HEK293 (cell line): ENCODE data around the gene PCYT1A.

Experiments used
- CTCF ChIP-seq: fragments of 450-650 bp; formaldehyde crosslinking; IDR thresholded peaks from 2 replicates; pipeline ENCODE4 v1.5.1; 2016; ENCODE audit warnings: missing biosample characterization, missing genetic modification characterization
- KLF9 ChIP-seq: fragments of 450-650 bp; formaldehyde crosslinking; IDR thresholded peaks from 2 replicates; pipeline ENCODE4 v1.5.1; 2016; ENCODE audit warnings: missing biosample characterization, missing genetic modification characterization, low read depth
- PBX3 ChIP-seq: sonication (generic); formaldehyde crosslinking; IDR thresholded peaks from 2 replicates; pipeline ENCODE4 v1.8.1; 2022; ENCODE audit warnings: mild to moderate bottlenecking, moderate library complexity, missing genetic modification reagents
- REPIN1 ChIP-seq: fragments of 450-650 bp; formaldehyde crosslinking; IDR thresholded peaks from 2 replicates; pipeline ENCODE4 v1.5.1; 2017; ENCODE audit warnings: missing biosample characterization, missing genetic modification characterization, low read depth
- ZIC2 ChIP-seq: fragments of 450-650 bp; formaldehyde crosslinking; IDR thresholded peaks from 2 replicates; pipeline ENCODE4 v1.5.1; 2016; ENCODE audit warnings: missing biosample characterization, missing genetic modification characterization
- ZNF121 ChIP-seq: fragments of 450-650 bp; formaldehyde crosslinking; IDR thresholded peaks from 2 replicates; pipeline ENCODE4 v1.5.1; 2016; ENCODE audit warnings: missing biosample characterization, missing genetic modification characterization
- ZNF133 ChIP-seq: fragments of 450-650 bp; formaldehyde crosslinking; IDR thresholded peaks from 2 replicates; pipeline ENCODE4 v1.5.1; 2016; ENCODE audit warnings: missing biosample characterization, missing genetic modification characterization
- ZNF24 ChIP-seq: fragments of 450-650 bp; formaldehyde crosslinking; IDR thresholded peaks from 2 replicates; pipeline ENCODE4 v1.5.1; 2016; ENCODE audit warnings: missing biosample characterization, missing genetic modification characterization
- ZNF335 ChIP-seq: fragments of 450-650 bp; formaldehyde crosslinking; conservative IDR thresholded peaks from 2 replicates; pipeline ENCODE4 v1.5.1; 2016; ENCODE audit warnings: missing biosample characterization, missing genetic modification characterization
- ZSCAN4 ChIP-seq: fragments of 450-650 bp; formaldehyde crosslinking; IDR thresholded peaks from 2 replicates; pipeline ENCODE4 v1.5.1; 2017; ENCODE audit warnings: missing biosample characterization, missing genetic modification characterization
- TF ChIP-seq, protein P1 (sequence below): fragments of 450-650 bp; formaldehyde crosslinking; IDR thresholded peaks from 2 replicates; pipeline ENCODE4 v1.5.1; 2016; ENCODE audit warnings: missing biosample characterization, missing genetic modification characterization
- TF ChIP-seq, protein P2 (sequence below): fragments of 450-650 bp; formaldehyde crosslinking; IDR thresholded peaks from 2 replicates; pipeline ENCODE4 v1.5.1; 2016; ENCODE audit warnings: missing biosample characterization, missing genetic modification characterization
- TF ChIP-seq, protein P3 (sequence below): IDR thresholded peaks from 2 replicates; pipeline ENCODE4 v1.6.1; 2011; ENCODE audit warnings: mild to moderate bottlenecking, low read depth, low read length, borderline replicate concordance

DNA sequence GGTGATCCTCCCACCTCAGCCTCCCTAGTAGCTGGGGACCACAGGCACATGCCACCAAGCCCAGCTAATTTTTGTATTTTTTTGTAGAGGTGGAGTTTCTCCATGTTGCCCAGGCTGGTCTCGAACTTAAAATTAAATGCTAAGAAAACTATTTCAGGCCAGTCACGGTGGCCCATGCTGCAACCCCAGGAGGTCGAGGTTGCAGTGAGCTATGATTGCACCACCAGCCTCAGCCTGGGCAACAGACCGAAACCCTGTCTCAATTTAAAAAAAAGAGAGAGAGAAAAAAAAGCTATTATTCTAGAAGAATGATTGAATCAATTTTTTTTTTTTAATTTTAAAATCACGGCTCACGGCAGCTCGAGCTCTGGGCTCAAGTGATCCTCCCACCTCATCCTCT is 66.5 kb downstream of the PCYT1A start:
- no peak for TF ChIP-seq CTCF (tag by site-specific recombination)
- TF ChIP-seq, protein P1, sequence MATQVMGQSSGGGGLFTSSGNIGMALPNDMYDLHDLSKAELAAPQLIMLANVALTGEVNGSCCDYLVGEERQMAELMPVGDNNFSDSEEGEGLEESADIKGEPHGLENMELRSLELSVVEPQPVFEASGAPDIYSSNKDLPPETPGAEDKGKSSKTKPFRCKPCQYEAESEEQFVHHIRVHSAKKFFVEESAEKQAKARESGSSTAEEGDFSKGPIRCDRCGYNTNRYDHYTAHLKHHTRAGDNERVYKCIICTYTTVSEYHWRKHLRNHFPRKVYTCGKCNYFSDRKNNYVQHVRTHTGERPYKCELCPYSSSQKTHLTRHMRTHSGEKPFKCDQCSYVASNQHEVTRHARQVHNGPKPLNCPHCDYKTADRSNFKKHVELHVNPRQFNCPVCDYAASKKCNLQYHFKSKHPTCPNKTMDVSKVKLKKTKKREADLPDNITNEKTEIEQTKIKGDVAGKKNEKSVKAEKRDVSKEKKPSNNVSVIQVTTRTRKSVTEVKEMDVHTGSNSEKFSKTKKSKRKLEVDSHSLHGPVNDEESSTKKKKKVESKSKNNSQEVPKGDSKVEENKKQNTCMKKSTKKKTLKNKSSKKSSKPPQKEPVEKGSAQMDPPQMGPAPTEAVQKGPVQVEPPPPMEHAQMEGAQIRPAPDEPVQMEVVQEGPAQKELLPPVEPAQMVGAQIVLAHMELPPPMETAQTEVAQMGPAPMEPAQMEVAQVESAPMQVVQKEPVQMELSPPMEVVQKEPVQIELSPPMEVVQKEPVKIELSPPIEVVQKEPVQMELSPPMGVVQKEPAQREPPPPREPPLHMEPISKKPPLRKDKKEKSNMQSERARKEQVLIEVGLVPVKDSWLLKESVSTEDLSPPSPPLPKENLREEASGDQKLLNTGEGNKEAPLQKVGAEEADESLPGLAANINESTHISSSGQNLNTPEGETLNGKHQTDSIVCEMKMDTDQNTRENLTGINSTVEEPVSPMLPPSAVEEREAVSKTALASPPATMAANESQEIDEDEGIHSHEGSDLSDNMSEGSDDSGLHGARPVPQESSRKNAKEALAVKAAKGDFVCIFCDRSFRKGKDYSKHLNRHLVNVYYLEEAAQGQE (tag by site-specific recombination): no peak
- no peak for TF ChIP-seq REPIN1 (tag by site-specific recombination)
- no peak for TF ChIP-seq ZSCAN4 (tag by site-specific recombination)
- TF ChIP-seq, protein P2, sequence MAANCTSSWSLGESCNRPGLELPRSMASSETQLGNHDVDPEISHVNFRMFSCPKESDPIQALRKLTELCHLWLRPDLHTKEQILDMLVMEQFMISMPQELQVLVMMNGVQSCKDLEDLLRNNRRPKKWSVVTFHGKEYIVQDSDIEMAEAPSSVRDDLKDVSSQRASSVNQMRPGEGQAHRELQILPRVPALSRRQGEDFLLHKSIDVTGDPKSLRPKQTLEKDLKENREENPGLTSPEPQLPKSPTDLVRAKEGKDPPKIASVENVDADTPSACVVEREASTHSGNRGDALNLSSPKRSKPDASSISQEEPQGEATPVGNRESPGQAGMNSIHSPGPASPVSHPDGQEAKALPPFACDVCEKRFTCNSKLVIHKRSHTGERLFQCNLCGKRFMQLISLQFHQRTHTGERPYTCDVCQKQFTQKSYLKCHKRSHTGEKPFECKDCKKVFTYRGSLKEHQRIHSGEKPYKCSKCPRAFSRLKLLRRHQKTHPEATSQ (tag by site-specific recombination): no peak
- no peak for TF ChIP-seq ZNF335 (tag by site-specific recombination)
- TF ChIP-seq ZIC2 (tag by site-specific recombination): no peak
- TF ChIP-seq ZNF24 (tag by site-specific recombination): no peak
- no peak for TF ChIP-seq ZNF133 (tag by site-specific recombination)
- no peak for TF ChIP-seq PBX3 (CRISPR knock-in tag)
- TF ChIP-seq KLF9 (tag by site-specific recombination): no peak
- TF ChIP-seq, protein P3, sequence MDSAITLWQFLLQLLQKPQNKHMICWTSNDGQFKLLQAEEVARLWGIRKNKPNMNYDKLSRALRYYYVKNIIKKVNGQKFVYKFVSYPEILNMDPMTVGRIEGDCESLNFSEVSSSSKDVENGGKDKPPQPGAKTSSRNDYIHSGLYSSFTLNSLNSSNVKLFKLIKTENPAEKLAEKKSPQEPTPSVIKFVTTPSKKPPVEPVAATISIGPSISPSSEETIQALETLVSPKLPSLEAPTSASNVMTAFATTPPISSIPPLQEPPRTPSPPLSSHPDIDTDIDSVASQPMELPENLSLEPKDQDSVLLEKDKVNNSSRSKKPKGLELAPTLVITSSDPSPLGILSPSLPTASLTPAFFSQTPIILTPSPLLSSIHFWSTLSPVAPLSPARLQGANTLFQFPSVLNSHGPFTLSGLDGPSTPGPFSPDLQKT: no peak
- no peak for TF ChIP-seq ZNF121
